Calu3 (cell line): ENCODE data around the gene CAVIN1. TPM values are rescaled to one million over a fixed set of nuclear protein-coding genes. Genes with fewer than 3 reads are reported as not detected.

Experiments used
- Bru-seq: library from RNA; stranded (reverse); fragments of 400-500 nt; gene quantifications from one replicate; lab custom pipeline; 2021; lab: Mats Ljungman, UMichigan
- BruChase-seq, 2 experiments: library from RNA; stranded (reverse); fragments of 400-500 nt; gene quantifications; one replicate each; lab custom pipeline; 2021; lab: Mats Ljungman, UMichigan
- BruUV-seq: library from RNA; stranded (reverse); fragments of 400-500 nt; replicated peaks from 2 replicates; lab custom pipeline; 2021; lab: Mats Ljungman, UMichigan
- CTCF ChIA-PET: fragments of 300-600 bp; sonication (Branson Sonifier 250); formaldehyde crosslinking; loops from one replicate; lab custom pipeline; 2022; ENCODE audit warnings: antibody characterized with exemption; lab: Charles Lee
- DNase-seq: peaks from one replicate; pipeline ENCODE4 v3.0.0; 2022
- H3K27ac Mint-ChIP-seq: one replicate; pipeline ENCODE4 v1.8.0; 2022; ENCODE audit warnings: mixed read lengths; ENCODE audit not compliant: unreplicated experiment
- H3K27me3 Mint-ChIP-seq: one replicate; pipeline ENCODE4 v1.8.0; 2022; ENCODE audit warnings: mixed read lengths; ENCODE audit not compliant: unreplicated experiment
- H3K36me3 Mint-ChIP-seq: one replicate; pipeline ENCODE4 v1.8.0; 2022; ENCODE audit warnings: mild to moderate bottlenecking, moderate library complexity, mixed read lengths; ENCODE audit not compliant: insufficient read depth, unreplicated experiment
- H3K4me1 Mint-ChIP-seq: one replicate; pipeline ENCODE4 v1.8.0; 2022; ENCODE audit warnings: mild to moderate bottlenecking, low read depth, mixed read lengths; ENCODE audit not compliant: unreplicated experiment
- H3K4me3 Mint-ChIP-seq: one replicate; pipeline ENCODE4 v1.8.0; 2022; ENCODE audit warnings: mild to moderate bottlenecking, low read depth, moderate library complexity, mixed read lengths; ENCODE audit not compliant: unreplicated experiment
- H3K9me3 Mint-ChIP-seq: one replicate; pipeline ENCODE4 v1.8.0; 2022; ENCODE audit warnings: low read depth, mixed read lengths; ENCODE audit not compliant: unreplicated experiment
- intact Hi-C: fragments of 100-400 bp; cut with micrococcal nuclease; formaldehyde crosslinking; loops from one replicate; pipeline ENCODE4 v1.10.0; 2022; ENCODE audit not compliant: unreplicated experiment
- long read RNA-seq: library from polyadenylated mRNA; stranded (forward); transcript quantifications from one replicate; pipeline ENCODE4 v2.0.0, GENCODE V29; 2022
- total RNA-seq: library from RNA; stranded (reverse); gene quantifications from 2 replicates; pipeline ENCODE4 v1.2.3, GENCODE V29; 2022
- TF ChIP-seq, protein P1 (sequence below): fragments of 200-600 bp; IDR thresholded peaks from one replicate; pipeline ENCODE4 v1.8.0; 2022; ENCODE audit warnings: antibody characterized with exemption; ENCODE audit not compliant: unreplicated experiment

Gene CAVIN1, protein sequence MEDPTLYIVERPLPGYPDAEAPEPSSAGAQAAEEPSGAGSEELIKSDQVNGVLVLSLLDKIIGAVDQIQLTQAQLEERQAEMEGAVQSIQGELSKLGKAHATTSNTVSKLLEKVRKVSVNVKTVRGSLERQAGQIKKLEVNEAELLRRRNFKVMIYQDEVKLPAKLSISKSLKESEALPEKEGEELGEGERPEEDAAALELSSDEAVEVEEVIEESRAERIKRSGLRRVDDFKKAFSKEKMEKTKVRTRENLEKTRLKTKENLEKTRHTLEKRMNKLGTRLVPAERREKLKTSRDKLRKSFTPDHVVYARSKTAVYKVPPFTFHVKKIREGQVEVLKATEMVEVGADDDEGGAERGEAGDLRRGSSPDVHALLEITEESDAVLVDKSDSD
- total RNA-seq = 4.0 and 6.7 TPM in 2 replicates
- Bru-seq, nascent RNA = percentile 30 among the genes with signal in this experiment
- BruChase-seq, experiment 1, labeled RNA remaining after a 6-hour chase = percentile 40 among the genes with signal in this experiment
- BruChase-seq, experiment 2, labeled RNA remaining after a 2-hour chase = percentile 31 among the genes with signal in this experiment
- long read RNA-seq, partial matches to known transcripts = 0 of 8 reads
- long read RNA-seq, other reads (novel, unspliced or antisense) = 5 of 8 reads

DNA sequence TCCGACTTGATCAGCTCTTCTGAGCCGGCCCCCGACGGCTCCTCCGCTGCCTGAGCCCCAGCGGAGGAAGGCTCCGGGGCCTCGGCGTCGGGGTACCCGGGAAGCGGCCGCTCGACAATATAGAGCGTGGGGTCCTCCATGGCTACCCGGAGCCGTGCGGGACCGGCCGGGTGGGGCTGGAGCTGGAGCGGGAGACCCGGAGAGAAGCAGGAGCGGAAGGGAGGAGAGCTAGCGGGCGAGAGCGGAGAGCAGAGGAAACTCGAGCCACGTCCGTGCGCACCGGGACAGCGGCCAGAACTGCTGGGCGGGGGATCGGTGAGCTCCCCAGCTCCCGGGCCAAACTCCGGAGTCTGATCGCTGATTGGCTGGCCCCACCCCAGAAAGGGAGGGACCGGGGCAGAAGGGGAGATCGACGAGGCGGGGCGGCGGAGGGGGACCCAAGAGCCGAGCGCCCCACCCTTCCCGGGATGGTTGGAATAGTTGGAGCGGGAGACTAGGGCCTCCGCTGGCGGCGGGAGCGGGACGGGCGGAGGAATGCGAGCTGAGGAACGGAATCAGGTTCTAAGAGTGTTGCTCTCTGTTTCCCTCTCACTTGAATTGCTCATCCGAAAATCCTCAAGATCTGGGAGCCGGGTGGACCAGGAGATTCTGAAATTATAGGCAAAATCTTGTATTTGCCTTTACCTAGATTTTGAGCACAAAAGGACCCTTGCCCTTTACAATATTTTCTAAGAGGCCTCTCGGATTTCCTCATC, at the start of gene CAVIN1:
CAVIN1 (minus strand) TSS at position 299 of the 755 bp plus-strand sequence; CDS start at position 140, 159 bp downstream.
- BruUV-seq = no TSS peak
- CTCF ChIA-PET = interaction anchor here (0.5 to 1.7 kb wide), 10 partner anchors 16 to 332 kb away, joined by 3 to 17 read pairs (median 4); no protein-coding TSS in a partner anchor
- peak; percentile 88 for DNase-seq
- peaks cover 38% of the 10 kb centered on the region for H3K4me1 Mint-ChIP-seq
- peak within 1 kb of the TSS; percentile 89 for H3K4me3 Mint-ChIP-seq
- intact Hi-C loops = no loop called here
- TF ChIP-seq, protein P1, sequence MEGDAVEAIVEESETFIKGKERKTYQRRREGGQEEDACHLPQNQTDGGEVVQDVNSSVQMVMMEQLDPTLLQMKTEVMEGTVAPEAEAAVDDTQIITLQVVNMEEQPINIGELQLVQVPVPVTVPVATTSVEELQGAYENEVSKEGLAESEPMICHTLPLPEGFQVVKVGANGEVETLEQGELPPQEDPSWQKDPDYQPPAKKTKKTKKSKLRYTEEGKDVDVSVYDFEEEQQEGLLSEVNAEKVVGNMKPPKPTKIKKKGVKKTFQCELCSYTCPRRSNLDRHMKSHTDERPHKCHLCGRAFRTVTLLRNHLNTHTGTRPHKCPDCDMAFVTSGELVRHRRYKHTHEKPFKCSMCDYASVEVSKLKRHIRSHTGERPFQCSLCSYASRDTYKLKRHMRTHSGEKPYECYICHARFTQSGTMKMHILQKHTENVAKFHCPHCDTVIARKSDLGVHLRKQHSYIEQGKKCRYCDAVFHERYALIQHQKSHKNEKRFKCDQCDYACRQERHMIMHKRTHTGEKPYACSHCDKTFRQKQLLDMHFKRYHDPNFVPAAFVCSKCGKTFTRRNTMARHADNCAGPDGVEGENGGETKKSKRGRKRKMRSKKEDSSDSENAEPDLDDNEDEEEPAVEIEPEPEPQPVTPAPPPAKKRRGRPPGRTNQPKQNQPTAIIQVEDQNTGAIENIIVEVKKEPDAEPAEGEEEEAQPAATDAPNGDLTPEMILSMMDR = no peak
- H3K9me3 Mint-ChIP-seq = no peaks in the 10 kb centered on the region
- H3K27me3 Mint-ChIP-seq = peaks cover 44% of the 10 kb centered on the region
- H3K36me3 Mint-ChIP-seq = peaks cover 18% of the 10 kb centered on the region
- H3K27ac Mint-ChIP-seq = peak within 1 kb of the TSS; percentile 18

DNA sequence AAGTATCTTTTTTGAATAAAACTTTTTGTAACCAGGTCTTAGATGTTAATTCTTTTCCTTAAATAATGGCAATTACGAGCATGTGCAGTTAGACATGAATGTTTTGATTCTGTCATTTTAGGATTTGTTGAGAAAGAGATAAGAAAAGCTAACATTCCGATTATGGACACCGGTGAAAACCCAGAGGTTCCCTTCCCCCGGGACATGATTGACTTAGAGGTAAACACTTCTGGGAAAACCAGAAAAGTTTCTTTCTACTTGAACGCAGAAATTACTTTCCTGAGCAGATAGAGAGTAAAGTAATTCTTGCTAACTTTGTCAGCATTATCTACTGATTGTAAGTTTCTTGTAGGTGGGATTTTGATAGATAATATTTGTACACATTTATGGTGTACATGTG, 44.8 kb upstream of the CAVIN1 start:
- H3K4me1 Mint-ChIP-seq = peaks cover 28% of the 10 kb centered on the region
- H3K27ac Mint-ChIP-seq = no peak overlapping the region
- no peaks in the 10 kb centered on the region for H3K9me3 Mint-ChIP-seq
- peaks cover 75% of the 10 kb centered on the region for H3K36me3 Mint-ChIP-seq
- intact Hi-C loops = no loop called here
- no peak overlapping the region for H3K4me3 Mint-ChIP-seq
- no TSS peak for BruUV-seq
- CTCF ChIA-PET = no interaction called here
- H3K27me3 Mint-ChIP-seq = no peaks in the 10 kb centered on the region
- TF ChIP-seq, protein P1 = no peak
- DNase-seq = no peak

DNA sequence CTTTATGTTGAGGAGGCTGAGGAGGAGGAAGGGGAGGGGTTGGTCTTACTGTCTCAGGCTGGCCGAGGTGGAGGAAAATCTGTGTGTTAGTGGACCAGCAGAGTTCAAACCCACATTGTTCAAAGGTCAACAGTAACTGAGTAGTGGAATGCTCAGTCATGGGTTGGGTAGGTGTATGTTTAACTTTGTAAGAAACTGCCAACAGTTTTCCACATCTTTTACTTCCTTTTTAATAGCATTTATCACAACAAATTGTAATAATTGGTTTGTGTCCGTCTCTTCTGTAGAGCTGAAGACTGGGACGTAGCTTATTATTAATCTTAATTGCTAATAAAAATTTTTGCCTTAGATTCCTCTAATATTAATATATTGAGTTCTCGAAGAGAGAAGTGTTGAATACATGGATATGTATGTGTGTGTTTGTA, 40.9 kb upstream of the CAVIN1 start:
- H3K27me3 Mint-ChIP-seq = no peaks in the 10 kb centered on the region
- no TSS peak for BruUV-seq
- TF ChIP-seq, protein P1 = no peak
- intact Hi-C loops = no loop called here
- H3K36me3 Mint-ChIP-seq = peaks cover 70% of the 10 kb centered on the region
- peaks cover 45% of the 10 kb centered on the region for H3K4me1 Mint-ChIP-seq
- H3K4me3 Mint-ChIP-seq = peak overlapping the region; percentile 20
- DNase-seq = peak; percentile 44
- CTCF ChIA-PET = interaction anchor here (0.7 to 1.8 kb wide), 2 partner anchors 17 to 55 kb away, joined by 3 to 5 read pairs; no protein-coding TSS in a partner anchor
- peak overlapping the region; percentile 55 for H3K27ac Mint-ChIP-seq
- no peaks in the 10 kb centered on the region for H3K9me3 Mint-ChIP-seq

DNA sequence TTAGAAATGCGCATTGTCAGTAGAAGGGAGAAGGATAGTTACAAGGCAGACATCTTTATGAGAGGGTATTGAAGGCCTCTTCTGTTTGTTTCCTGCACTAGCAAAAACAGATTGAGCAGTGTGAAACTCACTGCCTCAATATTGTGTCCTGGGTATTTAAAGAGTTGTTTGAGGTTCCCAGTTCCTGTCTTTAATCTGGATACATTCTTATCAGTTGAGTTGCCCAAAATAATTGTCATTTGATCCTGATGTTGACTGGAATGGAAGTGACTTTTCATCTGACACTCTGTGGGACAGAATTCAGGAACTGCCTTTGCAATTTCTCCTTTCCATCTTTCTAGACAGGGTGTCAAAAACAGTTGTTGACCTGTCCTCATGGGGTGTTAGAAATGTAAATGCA, 37.3 kb upstream of the CAVIN1 start:
- BruUV-seq = no TSS peak

More for the DNA sequence above, 37.3 kb upstream of the CAVIN1 start:
- peaks cover 51% of the 10 kb centered on the region for H3K4me1 Mint-ChIP-seq
- CTCF ChIA-PET = interaction anchor here (0.7 to 1.6 kb wide), 8 partner anchors 14 to 60 kb away, joined by 3 to 5 read pairs (median 3); no protein-coding TSS in a partner anchor
- H3K27me3 Mint-ChIP-seq = no peaks in the 10 kb centered on the region
- peaks cover 64% of the 10 kb centered on the region for H3K36me3 Mint-ChIP-seq
- TF ChIP-seq, protein P1 = no peak
- intact Hi-C loops = no loop called here
- peak overlapping the region; percentile 97 for H3K4me3 Mint-ChIP-seq
- no peak for DNase-seq
- no peaks in the 10 kb centered on the region for H3K9me3 Mint-ChIP-seq
- peak overlapping the region; percentile 85 for H3K27ac Mint-ChIP-seq
